NCI-H446 (cell line): ENCODE results near the gene CACNA2D3.

ENCODE experiments used
- DNase-seq, 2 experiments: peaks; one replicate each; lab custom pipeline; 2025; lab: John Stamatoyannopoulos, UW

Gene CACNA2D3

DNA sequence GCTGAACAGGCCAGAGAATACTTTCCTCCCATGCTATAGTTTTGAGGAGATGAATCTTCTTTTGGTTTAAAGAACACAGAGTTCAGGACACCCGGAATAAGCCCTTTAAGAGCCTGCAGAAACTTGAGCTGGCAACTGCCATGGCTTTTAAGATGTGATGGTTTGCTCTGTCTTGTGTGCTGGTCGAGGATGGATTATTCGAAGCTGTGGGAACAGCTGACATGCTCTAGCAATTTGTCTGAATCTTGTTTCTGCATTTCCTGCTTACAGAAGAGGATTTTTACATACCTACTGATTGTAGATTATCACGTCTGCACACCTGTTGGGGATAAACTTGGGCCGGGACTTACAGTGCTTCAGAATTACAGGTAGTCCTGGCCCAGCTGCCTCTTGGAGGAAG lies 408.6 kb downstream of the CACNA2D3 start:
- DNase-seq, result no peak

DNA sequence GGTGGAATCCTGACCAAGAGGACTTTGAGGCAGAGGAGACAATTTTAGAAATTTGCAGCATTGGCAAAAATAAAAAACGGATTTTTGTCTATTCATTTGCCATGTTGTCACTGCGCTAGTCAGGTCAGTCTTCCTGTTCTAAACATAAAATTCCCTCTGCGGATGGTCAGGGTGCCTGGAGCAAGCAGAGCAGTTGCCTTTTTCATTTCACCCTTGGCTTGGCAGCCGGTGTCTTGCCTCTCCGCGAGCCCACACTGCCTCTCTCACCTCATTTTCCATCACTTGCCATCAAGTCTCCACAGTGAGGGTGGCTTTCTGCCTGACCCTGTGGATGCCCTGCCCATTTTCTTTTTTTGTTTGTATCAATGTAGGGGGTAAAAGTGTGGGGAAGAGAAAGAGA lies 409.4 kb downstream of the CACNA2D3 start:
- no peak for DNase-seq

DNA sequence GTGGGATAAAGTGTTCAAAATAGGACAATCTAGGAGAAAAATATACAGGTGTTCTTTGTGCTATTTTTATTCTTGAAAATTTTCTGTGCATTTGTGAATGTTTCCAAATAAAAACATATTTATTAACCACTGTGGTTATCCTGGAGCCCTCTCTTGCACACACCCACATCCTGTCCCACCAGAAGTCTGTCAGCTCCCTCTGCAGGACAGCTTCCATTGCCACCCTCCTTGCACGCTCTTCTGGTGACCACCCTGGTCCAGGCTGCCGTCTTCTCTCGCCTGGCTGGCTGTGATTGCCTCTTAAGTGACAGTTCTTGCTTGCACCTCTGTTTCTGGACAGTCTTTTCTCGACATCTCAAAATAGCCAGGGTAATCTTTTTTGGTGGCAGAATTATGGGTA lies 411.5 kb downstream of the CACNA2D3 start:
- DNase-seq, result no peak

DNA sequence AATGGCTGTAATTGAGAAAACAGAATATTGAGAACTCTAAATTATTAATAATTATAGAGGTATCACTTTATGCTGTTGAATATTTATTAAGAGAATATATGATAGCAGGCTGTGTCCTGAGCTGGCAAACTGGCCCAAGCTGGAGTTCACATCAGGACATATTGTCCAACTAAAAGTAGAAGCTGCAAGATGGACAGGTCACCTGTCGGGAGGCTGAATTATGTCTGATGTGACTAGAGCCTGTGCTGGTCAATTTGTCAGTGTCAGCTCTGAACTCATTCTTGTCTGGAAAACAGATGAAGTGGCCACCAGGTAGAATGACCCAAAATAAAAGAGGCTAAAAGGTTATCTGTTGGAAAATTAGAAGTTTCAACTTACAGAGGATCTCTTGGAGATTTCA lies 413.3 kb downstream of the CACNA2D3 start:
- no peak for DNase-seq

DNA sequence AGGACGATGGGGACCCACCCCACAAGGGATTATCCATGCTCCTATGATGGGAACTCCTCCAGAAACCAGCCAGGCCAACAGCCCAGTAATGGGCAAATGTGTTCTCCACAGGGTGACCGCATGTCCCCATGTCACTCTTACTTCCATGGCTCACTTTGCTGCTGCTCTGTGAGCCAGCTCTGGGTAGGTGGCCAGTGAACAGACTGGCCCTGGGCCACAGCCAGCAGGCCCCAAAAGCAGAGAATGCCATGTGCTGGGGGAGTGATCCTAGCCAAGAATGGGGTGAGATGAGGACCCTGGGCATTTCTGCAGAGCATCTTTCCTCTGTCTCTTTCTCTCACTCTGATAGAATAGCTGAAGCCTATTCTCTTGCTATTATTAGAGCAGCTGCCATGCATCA lies 414.1 kb downstream of the CACNA2D3 start:
- DNase-seq, result no peak

DNA sequence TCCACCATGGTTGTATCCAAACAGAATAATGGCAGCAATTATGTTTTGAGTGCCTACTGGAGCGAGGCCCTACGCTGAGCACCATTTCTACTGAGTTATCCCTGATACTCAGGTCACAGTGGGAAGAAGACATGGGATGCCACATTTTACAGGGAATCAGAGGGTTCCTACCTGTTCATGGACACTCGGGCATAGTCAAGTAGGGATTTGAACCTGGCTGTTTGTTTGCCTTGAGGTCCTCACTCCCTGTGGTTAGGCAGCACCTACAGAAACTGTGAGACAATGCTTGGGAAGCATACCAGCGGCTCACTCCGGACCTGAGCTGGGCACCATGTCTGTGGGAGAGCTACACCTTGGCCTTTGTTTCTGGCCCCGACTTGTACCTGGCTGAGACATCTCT lies 415.2 kb downstream of the CACNA2D3 start:
- no peak for DNase-seq

DNA sequence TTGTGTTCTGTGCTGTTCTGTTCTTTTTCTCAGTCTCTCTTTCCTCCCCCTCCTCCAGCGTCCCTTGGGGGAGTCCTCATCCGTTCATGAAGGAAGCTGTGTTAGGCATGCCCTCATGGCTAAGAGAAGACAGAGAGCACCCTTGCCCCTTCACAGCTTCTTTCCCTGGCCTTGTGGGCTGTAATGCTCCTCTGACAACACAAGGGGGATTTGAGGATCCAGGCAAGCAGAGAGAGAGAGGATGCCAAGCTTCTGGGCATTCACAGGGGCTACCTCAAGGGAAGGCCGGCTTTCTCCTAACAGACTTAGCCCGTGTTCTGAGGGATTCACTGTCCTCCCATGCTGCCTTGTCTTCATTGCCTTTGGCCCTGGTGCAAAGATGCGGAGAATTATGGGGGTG lies 416.0 kb downstream of the CACNA2D3 start:
- no peak for DNase-seq

DNA sequence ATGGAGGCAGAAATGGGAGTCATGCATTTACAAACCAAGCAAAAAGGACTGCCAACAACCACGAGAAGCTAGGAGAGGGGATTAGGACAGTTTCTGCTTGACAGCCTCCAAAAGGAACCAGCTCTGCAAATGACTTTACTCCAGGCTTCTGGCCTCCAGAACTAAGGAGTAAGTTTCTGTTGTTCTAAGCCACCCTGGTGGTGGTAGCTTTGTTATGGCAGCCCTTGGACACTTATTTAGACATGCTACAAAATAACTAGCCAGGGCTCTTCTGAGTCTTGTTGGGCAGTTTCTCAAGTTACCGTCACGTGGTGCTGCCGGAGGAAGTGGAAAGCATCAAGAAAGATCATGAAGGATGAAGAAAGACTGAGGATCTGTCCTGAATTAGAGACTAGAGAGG lies 419.0 kb downstream of the CACNA2D3 start:
- no peak for DNase-seq

DNA sequence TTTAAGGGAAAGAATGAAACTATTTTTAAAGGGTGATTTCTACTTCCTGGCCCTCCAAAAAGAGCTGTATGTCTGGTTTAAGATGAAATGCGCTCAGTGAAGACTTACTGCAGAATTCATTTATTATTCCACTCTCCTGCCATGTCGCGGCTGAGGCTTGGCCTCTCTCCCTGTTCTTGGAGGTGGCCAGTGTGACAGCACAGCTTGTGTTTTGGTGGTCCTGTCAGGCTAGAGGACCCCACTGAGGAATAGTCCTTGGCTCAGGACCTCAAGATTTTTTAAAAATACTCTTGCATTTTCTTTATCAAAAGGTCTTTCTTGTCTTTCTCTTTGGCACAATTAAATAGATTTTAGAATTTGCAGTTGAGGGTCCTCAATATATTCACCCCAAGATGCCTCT lies 421.1 kb downstream of the CACNA2D3 start:
- no peak for DNase-seq

DNA sequence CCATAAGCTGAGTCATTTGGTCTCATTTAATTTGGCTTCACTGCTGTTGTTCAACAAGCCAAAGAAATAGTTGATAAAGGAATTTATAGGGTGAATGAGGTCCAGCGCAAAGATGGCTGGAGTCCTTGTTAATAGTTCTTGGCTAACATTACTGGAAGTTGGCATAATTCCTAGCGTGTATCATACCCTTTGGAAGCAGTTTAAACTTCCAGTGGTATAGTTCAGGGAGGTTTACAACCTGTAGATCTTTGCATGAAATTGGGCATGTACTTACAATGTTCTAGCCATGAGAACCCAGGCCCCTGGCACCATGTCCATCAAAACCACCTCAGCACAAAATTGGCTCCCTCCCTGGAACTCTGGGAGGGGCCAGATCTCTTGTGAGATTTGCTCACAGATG lies 424.7 kb downstream of the CACNA2D3 start:
- DNase-seq, result no peak

DNA sequence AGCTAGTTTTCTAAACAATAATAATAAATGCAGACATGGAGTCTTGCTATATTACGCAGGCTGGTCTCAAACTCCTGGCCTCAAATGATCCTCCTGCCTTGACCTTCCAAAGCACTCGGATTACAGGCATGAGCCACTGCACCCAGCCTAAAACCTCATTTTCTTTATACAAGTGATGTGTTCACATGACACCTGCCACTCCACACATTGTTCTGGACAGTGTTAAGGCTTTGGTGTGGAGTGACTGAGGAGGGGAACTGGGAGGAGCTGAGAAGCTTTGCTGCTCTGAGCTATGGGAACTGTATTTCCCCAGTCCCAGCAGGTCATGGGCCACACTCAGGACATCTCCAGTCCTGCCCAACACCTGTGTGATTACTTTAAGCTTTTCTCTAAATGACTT lies 425.5 kb downstream of the CACNA2D3 start:
- DNase-seq, result no peak

DNA sequence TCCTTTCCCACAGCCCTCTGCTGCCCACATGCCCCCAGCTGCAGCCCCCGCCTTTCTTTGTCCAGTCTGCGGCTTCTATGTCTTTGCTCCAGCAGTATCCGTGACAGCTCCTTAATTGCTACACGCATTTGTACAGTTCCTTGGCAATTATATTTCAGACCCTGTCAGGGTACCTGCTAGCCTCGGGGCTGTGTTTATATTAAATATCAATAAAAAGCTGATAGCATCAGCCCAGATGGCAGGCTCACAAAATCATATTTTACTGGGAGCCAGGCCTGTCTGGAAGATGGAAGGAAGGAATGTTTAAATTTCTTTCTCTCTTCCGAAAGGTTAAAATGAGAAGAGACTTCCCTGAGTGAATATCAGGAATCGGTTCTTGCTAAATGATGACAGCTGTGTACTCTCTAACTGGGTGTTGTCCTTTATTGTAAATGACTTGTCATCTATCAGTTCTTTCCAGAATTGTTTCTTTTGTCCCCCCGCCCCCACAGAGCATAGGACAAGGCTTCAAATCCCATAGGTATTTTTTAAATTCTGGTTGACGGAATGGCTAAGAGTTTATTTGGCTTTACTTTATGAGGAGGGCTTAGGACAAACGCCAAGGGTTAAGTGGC lies 427.4 kb downstream of the CACNA2D3 start:
- DNase-seq, result no peak

DNA sequence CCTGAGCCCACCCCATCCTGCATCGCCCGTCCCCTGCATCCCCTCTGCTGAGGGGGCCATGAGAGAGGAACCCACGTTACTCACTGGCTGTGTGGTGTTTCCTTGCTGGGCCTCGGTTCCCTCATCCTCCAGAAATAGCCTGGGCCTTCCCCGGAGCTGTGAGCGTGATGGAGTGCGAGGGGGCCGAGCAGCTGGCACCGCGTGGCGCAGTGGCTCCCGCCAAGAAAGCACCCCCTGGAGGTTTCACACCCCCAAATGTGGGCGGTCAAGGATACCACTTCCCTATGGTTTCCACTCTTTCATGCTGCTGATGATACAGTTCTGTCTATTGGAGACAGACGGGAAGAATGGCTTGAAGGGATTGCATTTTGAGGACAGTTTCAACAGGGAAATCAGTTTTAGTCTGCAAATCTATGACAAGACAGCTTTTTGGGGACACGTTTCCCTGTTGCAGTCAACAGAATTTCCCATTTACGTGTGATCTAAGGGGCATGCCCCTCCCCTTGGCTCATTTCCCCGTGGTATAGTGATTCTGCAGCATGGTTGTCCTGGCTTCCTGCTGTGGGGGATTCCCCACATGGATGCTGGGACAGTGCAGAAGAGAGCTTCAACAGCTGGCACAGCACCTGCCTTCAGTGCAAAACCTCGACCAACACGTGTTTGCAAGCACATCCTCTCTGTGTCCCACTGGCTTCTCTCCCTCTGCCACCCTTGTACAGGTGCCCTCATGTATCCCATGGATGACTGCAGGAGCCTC lies 428.0 kb downstream of the CACNA2D3 start:
- DNase-seq, result no peak

DNA sequence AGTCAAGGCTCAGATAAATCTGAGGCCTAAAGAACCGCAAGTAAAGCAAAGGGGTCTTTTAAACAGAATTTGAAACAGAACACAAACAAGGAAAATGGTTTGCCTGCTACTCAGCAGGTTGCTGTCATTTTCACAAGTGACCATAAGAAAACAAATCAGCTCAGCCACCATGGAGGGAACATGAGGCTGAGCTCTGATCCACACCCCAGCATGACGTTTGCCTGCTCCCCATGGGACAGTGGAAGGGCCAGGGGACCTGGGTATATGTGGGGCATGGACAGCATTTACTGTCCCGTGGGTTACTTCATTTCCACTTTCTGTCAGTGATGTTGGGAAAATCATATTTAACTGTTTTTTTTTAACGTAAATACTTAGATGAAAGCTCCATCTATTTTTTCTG lies 434.3 kb downstream of the CACNA2D3 start:
- no peak for DNase-seq

DNA sequence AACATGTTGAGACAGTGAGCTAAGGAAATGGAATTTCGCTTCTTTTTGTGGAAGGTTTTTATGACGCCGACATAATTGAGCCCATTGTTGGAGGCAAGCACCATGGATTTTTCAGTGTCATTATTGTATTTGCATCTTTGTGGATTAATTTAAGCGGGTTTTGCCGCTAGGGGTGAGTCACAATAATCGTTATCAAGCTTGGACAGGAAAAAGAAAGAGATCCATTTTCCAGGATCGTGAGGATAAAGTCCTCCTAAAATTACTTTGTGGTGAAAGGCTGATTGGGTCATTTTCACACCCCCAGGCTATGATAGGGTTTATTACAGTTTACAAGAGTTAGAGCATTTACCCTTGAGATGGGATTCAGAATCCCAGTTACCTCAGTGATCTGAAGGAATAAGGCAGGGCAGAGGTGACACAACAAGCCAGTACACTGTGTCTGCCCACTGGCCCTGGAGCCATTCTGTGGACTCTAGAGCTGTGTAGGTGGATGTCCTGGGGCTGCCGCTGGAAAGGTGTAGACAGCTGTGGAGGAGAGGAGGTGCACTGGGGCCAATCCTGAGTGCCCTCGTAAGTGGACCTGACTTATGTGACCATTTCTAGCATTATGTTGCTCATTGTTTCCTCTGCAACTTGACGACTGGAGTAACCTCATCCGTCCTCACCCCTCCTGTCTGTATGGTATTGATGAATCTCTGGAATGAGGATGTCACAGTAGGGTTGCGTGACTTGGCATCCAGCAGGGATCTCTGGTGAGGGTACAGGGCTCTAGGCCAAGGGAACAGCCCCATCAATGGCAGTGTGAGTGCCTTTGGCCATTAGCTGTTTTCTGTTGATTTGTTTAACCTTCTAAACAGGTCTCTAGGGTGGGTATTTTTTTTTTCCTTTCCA lies 435.4 kb downstream of the CACNA2D3 start:
- no peak for DNase-seq

DNA sequence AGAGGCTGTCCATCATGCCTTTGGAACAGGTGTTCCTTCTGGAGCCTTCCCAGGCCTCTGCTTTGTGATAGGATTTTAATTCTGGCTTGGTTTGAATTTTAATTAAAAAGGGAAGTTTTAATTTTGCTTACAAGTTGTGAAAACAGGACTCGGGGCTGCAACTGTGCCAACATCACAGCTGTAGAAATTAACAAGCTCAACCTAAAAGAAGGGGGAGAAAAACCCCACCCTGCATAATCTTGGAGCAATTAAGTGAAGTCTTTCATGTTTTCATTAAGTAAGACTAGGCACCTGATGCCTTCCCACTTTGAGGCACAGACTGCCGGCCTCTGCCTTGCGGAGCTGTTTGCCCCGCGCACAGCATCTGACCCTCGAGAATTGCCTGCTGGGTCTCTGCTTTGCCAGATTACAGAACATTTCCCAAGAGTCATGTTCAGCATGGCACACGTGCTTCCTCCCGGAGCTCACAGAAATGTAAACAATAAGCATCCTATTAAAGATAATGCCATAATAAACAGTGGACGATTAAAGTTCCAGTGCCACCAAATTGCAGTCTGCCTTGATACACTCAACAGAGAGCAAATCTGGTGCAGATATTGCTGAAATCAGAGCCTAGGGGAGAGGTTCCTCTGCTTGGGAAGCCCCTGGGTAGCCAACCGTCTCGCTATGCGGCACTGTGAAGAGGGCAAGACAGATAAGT lies 441.3 kb downstream of the CACNA2D3 start:
- no peak for DNase-seq

DNA sequence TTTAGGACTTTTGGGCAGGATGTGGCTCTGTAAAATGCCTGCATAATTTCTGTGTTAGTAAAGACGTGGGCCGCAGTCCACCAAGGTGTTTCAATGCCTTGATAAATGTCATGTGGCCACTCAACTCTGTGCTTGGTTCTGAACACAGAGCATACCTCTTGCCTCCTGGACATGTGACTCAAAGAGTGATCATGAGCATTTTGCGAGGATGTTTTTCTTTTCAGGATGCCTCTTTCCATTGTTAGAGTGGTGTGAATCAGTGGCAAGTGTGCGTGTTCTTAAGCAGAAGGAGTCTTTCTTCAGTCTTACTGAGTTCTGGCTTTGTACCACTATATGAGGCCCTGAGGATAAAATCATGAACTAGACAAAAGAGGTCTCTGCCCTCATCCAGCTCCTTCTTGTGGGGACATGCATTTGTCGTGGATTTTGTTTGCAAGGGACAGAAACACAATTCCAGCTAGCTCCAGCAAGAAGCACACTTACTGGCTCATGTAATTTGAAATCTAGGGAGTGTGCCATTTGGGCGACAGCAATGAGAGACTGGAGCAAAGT lies 442.1 kb downstream of the CACNA2D3 start:
- no peak for DNase-seq

DNA sequence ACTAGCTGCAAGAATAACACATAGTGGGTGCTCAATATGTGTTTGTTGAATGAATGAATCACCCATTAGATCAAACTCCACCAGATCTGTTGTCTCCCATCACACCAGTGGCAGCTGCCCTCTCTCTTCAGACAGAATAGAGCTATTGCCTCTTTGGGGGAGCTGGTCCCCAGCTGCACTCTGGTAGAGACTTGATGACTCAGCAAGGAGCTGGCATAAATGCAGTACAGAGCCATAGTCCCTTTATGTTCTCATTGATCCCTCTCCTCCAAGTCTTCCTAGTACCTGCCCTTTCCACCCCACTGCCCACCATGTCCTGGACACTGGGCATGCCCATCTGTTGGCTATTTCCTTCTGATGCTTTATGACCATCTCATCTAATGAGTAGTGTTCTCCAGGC lies 443.6 kb downstream of the CACNA2D3 start:
- no peak for DNase-seq

DNA sequence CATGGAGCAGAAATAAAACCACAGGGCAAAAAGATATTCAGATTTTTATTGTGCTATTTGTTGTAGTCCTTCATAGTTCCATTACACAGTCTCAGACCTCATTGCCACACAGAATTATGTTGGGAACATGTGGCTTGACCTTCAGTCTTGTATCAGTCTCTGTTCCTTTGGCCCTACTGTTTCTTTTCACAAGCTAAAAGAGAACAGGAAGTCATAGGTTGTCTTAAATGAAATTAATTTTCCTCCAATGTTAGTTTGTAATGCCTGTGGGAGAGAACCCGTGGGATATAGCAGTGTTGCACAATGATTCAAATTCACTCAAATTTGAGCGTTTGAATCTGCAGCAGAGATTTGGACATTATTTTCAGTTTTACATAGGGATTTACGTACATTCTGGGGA lies 445.6 kb downstream of the CACNA2D3 start:
- DNase-seq, result no peak

DNA sequence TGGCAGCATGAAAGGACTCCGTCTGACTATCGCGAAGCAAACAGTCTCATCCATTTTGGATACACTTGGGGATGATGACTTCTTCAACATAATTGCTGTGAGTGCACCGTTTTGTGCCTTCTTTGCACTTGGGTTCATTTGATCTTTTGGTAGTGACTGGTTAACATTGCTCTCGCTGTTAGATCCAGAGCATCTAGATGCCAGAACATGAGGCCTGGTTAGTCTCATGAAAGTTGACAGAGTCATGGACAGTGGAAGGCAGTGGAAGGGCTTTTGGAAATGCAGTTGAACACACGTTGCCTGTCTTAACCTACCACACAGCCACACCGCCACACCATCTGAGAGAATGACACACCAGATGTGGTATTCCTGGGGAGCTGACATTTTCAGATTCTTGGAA lies 447.7 kb downstream of the CACNA2D3 start:
- no peak for DNase-seq

DNA sequence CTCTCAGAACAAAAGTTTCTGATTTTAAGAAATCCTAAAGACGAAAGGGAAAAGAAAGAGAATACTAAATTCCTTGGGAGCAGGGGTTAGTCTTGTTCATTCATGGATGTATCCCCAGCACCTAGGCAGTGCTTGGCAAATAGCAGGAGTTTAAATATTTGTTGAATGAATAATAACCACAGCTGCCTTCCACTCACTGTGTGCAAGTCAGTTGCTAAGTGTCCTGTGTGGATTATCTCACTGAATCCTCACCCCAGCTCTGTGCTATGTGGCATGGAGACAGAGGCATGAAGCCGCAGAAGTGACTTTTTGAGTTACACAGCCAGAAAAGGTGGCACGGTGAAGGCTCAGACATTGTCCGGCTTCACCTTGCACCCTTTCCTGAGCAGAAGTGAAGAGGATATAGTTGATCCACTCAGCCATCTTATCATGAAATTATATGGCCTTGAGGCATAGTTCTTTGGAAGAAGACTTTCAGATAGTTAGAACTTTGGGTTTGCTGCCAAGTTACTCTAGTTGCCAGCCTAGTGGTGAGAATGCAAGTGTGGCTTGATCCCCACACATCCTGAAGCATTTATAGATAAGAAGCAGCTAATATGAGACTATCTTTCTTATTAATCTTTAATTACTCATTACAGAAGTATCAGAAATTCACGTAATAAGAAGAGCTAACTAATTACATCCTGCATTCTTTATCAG lies 450.0 kb downstream of the CACNA2D3 start:
- DNase-seq, result no peak
